ENCODE data around the gene SCAF8. TPM values are rescaled to one million over a fixed set of nuclear protein-coding genes. Genes with fewer than 3 reads are reported as not detected.
A peak's percentile ranks its signal among the peaks of the same experiment; 100 is the strongest.

The SCAF8 gene
- total RNA-seq, 6 experiments from 2014 or later = 35.2 to 43.3 (median 38.4) TPM

DNA sequence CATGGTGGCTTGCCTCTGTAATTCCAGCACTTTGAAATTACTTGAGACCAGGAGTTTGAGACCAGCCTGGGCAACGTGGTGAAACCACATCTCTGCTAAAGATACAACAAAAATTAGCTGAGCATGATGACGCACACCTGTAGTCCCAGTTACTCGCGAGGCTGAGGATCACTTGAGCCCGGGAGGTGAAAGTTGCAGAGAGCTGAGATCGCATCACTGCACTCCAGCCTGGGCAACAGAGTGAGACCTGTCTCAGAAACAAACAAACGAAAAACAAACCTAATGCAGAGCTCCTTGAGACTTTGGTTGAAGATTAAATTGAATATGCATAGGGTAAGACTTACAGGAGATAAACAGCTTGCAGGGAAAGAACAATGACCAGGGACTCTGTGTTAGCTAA is 80.8 kb downstream of the SCAF8 start:
- TF ChIP-seq CTCF (IDR thresholded peaks at IDR 0.05) = no peak
- DNase-seq = no peak
- H3K36me3 Mint-ChIP-seq (ENCODE audit: low read depth) = peaks cover 67% of the 10 kb centered on the region
- no peak overlapping the region for H3K4me3 Mint-ChIP-seq
- H3K27me3 Mint-ChIP-seq (ENCODE audit: insufficient read depth) = peaks cover 2% of the 10 kb centered on the region; the same call in 1 of the 2 replicates
- H3K4me1 Mint-ChIP-seq (ENCODE audit: low read depth) = peaks cover 29% of the 10 kb centered on the region
- no peaks in the 10 kb centered on the region for H3K9me3 Mint-ChIP-seq
- H3K27ac Mint-ChIP-seq = no peak overlapping the region

DNA sequence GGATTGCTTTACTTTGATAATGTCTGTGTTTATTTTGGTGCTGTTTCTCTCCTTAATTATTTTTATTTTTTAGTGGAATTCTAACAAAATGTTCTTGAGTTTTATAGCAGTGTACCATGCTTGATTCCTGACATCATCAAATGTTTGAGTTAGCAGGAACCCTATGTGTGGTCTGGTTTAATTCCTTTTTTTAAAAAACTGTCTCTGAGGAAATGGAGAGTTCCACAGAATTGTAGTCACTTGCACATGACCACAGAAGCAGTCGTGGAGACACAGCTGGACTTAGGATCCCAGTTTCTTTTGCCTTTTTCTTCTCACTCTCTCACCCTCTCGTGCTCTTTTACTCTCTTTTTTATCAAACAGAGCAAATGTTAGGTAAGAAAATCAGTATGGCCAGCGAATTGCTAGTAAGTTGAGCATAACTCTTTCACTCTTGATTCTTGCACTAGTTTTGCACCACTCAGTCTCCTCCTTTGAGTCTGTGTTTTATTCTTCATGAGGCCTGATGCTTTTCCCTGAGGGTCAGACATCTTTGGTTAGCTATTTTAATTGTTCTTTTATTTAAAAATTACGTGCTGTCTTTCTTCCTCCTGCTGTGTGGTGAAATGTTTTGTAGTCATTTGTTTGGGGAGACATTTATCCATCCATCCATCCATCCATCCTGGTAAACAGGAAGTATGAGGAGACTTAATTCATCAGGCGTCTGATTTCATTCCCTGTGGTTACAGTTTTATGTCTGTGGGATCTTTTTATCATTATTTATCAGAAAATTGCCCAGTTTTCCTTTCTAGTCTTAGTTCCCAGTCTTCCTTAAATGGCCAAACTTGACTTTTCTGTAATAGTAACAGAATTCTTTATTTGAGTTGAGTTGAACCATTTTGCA is 83.0 kb downstream of the SCAF8 start:
- peaks cover 58% of the 10 kb centered on the region for H3K36me3 Mint-ChIP-seq (ENCODE audit: low read depth)
- H3K4me3 Mint-ChIP-seq = peak overlapping the region; percentile 36; the same call in 1 of the 2 replicates
- TF ChIP-seq CTCF (IDR thresholded peaks at IDR 0.05) = no peak
- H3K4me1 Mint-ChIP-seq (ENCODE audit: low read depth) = peaks cover 25% of the 10 kb centered on the region
- H3K27me3 Mint-ChIP-seq (ENCODE audit: insufficient read depth) = peaks cover 2% of the 10 kb centered on the region; the same call in 1 of the 2 replicates
- H3K27ac Mint-ChIP-seq = peak overlapping the region; percentile 88
- H3K9me3 Mint-ChIP-seq = no peaks in the 10 kb centered on the region
- peak; percentile 76 for DNase-seq

GRCh38 chr6:154821099-154821498 is 87.9 kb downstream of the SCAF8 start:
- no peak for DNase-seq
- Mint-ChIP-seq H3K4me3 (no peak overlapping the region), H3K27ac (no peak overlapping the region), H3K9me3 (no peaks in the 10 kb centered on the region), H3K27me3 (ENCODE audit: insufficient read depth) (no peaks in the 10 kb centered on the region; the same call in 1 of the 2 replicates), H3K4me1 (ENCODE audit: low read depth) (peaks cover 22% of the 10 kb centered on the region), H3K36me3 (ENCODE audit: low read depth) (peaks cover 48% of the 10 kb centered on the region)
- TF ChIP-seq CTCF (IDR thresholded peaks at IDR 0.05) = no peak

DNA sequence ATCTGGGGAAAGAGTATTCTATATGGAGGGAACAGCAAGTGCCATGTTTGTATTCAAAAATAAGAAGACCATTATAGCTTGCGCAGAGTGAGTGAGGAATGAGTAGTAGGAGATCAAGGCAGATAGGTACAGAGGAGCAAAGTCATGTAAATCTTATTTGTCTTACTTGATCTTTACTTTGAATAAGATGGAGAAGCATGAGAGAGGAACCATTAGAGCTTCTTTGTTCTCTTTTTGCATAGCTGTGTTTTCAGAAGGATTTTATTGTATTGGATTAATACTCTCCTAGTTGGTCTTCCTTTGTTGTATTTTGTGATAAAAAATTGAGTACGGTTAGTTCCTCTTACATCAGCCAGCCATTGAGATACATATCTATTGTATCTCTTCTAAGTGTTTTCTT is 88.4 kb downstream of the SCAF8 start:
- no peak for TF ChIP-seq CTCF (IDR thresholded peaks at IDR 0.05)
- no peaks in the 10 kb centered on the region; the same call in 1 of the 2 replicates for H3K27me3 Mint-ChIP-seq (ENCODE audit: insufficient read depth)
- DNase-seq = no peak
- peaks cover 17% of the 10 kb centered on the region for H3K4me1 Mint-ChIP-seq (ENCODE audit: low read depth)
- H3K27ac Mint-ChIP-seq = no peak overlapping the region
- no peak overlapping the region for H3K4me3 Mint-ChIP-seq
- H3K9me3 Mint-ChIP-seq = no peaks in the 10 kb centered on the region
- peaks cover 43% of the 10 kb centered on the region for H3K36me3 Mint-ChIP-seq (ENCODE audit: low read depth)

DNA sequence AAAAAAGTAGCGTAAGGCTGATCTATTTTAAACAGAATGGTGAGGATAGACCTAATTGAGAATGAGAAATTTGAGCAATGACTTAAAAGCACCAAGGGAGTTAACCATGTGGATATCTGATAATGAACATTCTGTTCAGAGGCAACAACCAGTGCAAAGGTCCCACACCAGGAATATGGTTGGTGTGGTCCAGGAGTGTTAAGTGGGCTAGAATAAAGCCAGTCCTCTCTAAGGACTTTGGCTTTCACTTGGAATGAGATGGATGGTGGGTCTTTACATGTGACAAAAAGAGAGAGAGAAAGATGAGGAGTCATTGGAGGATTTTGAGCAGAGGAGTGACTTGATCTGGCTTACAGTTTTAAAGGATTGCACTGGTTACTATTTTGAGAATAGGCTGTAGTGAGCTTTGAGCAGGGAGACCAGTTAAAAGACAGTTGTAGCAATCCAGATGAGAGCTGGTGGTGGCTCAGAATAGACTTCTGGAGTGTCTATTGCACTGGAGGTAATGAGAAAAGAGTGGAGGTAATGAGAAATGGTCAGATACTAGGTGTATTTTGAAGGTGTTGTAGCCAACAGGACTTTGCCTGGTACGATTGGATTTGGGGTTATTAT is 89.8 kb downstream of the SCAF8 start:
- Mint-ChIP-seq H3K27me3 (ENCODE audit: insufficient read depth) (no peaks in the 10 kb centered on the region; the same call in 1 of the 2 replicates), H3K36me3 (ENCODE audit: low read depth) (peaks cover 42% of the 10 kb centered on the region), H3K9me3 (no peaks in the 10 kb centered on the region), H3K4me3 (no peak overlapping the region), H3K27ac (peak overlapping the region; percentile 0; the same call in 1 of the 2 replicates), H3K4me1 (ENCODE audit: low read depth) (peaks cover 9% of the 10 kb centered on the region)
- TF ChIP-seq CTCF (IDR thresholded peaks at IDR 0.05) = no peak
- no peak for DNase-seq
